Activated T-helper 1 cell treated with anti-CD3 and anti-CD28 coated beads, Interleukin-2, amount 50 U/mL, for 16 hours (primary cell): ENCODE data around the gene XXYLT1.

Source experiments
- DNase-seq, 2 donors: peaks; one replicate each; pipeline ENCODE4 v3.0.0-alpha.2; 2020; ENCODE audit warnings: low read depth in 1 of 2, low spot score in 1 of 2

Gene XXYLT1

GRCh38 chr3:195154111-195154791 is 116.7 kb downstream of the XXYLT1 start:
- DNase-seq = no peak

DNA sequence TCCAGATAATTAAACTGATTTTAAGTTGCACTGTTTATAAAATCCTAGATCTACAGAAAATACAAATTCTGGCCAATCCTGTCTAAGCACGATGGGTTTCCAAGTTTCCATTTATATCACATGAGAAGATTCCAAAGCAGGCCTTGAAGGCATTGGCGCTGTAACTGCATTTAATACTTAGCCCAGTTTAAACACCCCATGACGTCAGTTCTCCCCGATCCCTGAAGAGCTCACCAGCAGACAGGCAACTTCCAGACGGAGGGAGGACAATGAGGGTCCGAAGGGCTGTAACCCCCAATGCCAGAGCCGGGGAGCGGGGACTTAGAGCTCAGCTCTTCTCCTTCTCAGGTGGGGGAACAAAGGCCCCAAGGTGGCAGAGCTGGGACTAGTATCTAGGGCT is 117.3 kb downstream of the XXYLT1 start:
- no peak for DNase-seq

DNA sequence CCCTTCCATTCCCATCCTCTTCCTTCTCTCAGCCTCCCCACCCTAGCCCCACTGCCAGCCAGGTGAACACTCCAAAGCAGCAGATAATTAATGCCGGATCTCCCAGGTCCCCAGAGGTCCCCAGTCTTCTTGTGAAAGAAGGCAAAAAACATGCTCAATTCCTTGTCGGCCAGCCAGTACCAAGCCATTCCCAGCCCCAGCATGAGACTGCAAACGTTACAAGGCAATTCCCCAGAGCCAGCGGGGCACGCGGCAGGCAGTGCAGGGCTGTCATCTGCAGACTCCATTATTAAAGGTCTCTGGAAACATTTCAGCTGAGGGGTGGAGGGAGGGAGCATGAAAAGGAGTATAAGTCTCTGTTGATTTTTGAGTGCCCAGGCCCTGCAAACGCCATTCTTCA is 117.8 kb downstream of the XXYLT1 start:
- no peak for DNase-seq

DNA sequence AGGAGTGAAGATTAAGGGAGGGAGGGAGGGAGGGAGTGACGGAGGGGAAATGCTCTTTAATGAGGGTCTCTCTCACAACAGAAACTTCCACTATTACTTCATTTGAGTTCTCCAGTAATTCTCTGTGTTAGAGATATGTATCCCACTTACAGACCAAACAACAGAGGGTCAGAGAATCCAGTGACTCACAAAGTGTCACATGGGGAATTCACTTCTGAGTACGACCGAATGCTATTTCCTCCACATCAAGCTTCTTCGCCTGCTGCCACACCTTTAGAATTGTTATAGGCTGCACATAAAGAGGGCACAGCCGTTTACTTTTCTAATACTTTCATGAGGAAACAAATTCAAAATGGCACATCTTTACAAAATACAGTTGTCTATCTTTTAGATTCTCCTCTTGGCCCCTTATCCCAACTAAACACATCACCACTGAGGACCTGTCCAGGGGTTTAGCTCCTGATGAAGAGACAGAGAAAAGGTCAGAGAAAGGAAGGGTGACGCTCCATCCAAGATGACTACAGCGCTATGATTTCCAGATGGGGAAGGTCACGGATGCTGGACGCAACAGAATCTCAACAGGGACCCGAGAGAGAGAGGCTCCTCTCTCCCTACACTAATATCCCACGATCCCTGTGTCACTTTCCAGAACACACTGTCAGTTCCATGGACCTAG is 119.0 kb downstream of the XXYLT1 start:
- DNase-seq = no peak

GRCh38 chr3:195151402-195151801 is 119.6 kb downstream of the XXYLT1 start:
- DNase-seq = no peak

- DNase-seq = no peak
Observed at GRCh38 chr3:195150181-195151118, 120.5 kb downstream of the XXYLT1 start.

GRCh38 chr3:195149292-195150030 is 121.5 kb downstream of the XXYLT1 start:
- DNase-seq = no peak

GRCh38 chr3:195148549-195148948 is 122.4 kb downstream of the XXYLT1 start:
- no peak for DNase-seq

- no peak for DNase-seq
Observed at GRCh38 chr3:195147649-195148080, 123.3 kb downstream of the XXYLT1 start.

DNA sequence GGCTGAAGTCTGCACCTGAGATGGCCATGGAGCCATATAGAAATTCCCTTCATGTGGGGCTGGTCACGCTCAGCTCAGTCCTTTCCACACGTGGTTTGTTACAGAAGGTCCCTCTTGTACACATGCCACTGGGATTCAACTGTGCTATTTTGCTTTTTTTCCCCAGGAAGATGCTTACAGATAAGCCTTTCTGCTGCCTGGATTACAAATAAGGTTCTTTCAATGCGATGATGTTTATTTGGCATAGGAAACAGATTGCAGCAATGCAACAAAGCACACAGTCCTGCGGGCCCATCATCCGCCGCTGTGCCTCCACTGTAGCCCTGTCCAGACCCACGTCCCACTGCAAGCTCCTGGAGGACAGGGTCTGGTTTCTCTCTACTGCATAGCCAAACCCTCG is 124.8 kb downstream of the XXYLT1 start:
- no peak for DNase-seq

- DNase-seq = no peak
Observed at GRCh38 chr3:195145579-195145978, 125.4 kb downstream of the XXYLT1 start.

- DNase-seq = no peak
Observed at GRCh38 chr3:195143221-195143620, 127.7 kb downstream of the XXYLT1 start.

- no peak for DNase-seq
Observed at GRCh38 chr3:195142519-195142918, 128.4 kb downstream of the XXYLT1 start.

DNA sequence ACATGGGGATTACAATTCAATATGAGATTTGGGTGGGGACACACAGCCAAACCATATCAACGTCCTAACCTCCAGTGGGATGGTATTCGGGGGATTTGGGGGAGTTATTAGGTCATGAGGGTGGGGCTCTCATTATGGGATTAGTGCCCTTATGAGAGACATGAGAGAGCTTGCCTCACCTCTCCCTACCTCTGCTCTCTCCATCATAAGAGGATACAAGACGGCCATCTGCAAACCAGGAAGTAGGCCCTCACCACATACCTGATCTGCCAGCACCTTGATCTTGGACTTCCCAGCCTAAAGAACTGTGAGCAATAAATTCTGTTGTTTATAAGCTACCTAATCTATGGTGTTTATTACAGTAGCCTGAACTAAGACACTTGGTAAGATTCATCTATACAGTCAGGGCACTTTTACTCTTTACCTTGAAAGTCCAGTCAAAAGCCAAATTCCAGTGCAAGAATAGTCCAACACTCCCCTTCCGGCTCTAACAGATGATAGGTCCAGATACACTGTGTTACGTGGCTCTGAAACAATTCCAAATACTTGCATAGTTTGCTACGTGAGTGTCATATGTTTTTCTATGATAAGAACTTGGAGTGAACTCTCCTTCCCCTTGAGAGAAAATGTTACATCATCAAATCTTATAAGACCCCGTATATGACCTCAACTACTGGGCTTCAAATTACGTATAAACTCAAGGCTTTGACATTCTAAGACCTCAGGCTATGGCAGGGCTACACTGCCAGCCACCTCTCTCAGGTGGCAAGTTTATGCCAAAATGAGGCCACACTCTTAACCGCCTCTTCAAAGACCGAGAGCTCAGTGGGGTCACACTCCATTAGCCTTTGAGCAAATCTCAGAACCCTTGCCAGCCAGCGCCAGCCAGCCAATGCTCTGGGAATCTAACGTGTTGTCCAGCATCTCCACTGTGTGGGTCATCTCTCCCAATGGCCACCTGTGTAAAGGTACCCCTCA is 129.9 kb downstream of the XXYLT1 start:
- no peak for DNase-seq

DNA sequence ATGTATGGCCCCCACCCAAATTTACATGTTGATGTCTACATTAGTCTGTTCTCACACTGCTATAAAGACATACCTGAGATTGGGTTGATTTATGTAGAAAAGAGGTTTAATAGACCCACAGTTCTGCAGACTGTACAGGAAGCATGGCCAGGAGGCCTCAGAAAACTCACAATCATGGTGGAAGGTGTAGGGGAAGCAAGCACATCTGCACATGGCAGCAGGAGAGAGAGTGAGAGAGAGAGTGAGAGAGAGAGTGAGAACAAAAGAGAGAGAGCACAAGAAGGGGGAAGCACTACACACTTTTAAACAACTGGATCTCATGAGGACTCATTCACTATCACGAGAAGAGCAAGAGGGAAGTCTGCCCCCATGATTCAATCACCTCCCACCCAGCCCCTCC is 130.5 kb downstream of the XXYLT1 start:
- no peak for DNase-seq

- DNase-seq = no peak
Observed at GRCh38 chr3:195139876-195140240, 131.1 kb downstream of the XXYLT1 start.

DNA sequence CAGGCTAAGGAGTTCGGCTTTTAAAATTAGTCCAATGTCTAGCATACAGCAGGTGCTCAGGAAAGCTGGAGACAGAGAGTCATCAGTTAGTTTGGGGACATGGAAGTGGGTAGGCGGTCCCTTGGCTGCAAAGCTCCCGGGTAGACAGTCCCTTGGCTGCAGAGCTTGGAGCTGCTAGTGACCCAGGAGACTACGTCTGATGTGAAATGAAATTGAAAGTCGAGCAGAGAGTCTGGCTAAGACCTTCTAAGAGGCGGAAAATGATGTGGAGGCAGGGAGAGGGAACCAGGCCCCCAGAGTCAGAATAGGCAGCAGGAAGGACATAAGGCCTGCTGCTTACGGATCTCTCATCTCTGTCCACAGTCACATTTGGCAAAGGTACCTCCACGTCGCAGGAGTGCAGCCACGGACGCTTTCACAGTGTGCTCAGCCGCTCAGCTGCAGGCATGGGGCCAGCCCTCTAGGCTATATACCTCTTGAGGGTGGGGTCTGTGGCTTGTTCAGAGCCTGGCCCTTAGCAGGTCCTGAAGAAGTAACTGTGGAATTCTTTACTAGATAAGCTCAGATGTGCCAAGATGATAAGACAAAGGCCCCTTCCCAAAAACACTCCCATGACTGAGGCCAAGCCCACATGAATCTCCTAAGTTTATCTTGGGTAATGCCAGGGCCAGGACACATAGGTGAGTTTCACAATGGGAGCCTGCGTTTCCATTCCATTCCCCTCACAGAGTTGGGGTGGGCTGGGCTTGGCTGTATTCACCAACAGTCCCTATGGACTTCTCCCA is 131.7 kb downstream of the XXYLT1 start:
- DNase-seq = no peak

GRCh38 chr3:195137638-195138588 is 133.0 kb downstream of the XXYLT1 start:
- DNase-seq = no peak
